ENCODE measurements around the gene ALPI. TPM values are rescaled to one million over a fixed set of nuclear protein-coding genes. Genes with fewer than 3 reads are reported as not detected.

ALPI gene
- total and polyA plus RNA-seq, 2 donors (not counting 1 experiment from before 2014, with no cell fraction given) = not detected

DNA sequence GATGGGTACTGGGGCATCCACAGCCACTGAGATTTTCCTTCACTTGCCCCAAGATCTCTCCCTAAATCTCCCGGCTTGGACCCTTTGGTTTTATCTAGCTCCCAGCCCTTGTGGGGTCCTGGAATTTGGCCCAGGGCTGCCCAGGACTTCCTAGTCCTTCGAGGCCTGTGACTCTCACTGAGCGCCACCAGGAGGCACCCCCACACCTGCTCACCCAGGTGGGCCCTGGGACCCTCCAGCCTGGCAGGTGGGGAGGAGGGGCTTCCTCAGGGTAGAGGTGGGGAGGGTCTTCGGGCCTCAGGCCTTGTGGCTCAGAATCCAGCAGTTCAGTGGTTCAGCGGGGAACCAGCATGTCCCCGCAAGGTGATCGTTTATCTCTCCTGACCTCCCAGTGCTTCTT lies 52.3 kb downstream of the ALPI start:
- no peaks in the 10 kb centered on the region for H3K9me3 Mint-ChIP-seq (ENCODE audit: insufficient read depth)
- H3K4me1 Mint-ChIP-seq = peaks cover 7% of the 10 kb centered on the region
- Histone ChIP-seq H3K36me3 (replicated peaks in 1 of 2; ENCODE audit: control extremely low read depth in 1 of 2, control insufficient read depth in 1 of 2, extremely low read depth in 1 of 2, insufficient read depth in 2 of 2, low read length in 1 of 2) (no peaks in the 10 kb centered on the region), H3K27ac (ENCODE audit: low read length in 2 of 2) (no peak overlapping the region), H3K9ac (ENCODE audit: low read length) (no peak overlapping the region), H3K4me3 (ENCODE audit: control extremely low read depth in 1 of 5, extremely low read depth in 1 of 5, insufficient read depth in 1 of 5, low read depth in 2 of 5, low read length in 4 of 5) (no peak overlapping the region), H3K4me1 (ENCODE audit: control insufficient read depth in 2 of 2, insufficient read depth in 2 of 2, low read length in 2 of 2) (peaks cover 3 to 5% of the 10 kb centered on the region in 2 donors), H4K20me1 (ENCODE audit: control insufficient read depth, insufficient read depth, low read length, poor library complexity, severe bottlenecking) (no peaks in the 10 kb centered on the region), H3K9me3 (ENCODE audit: control extremely low read depth in 1 of 3, control insufficient read depth in 2 of 3, insufficient read depth in 1 of 3, low read length in 2 of 3) (no peaks in the 10 kb centered on the region), H3K79me2 (ENCODE audit: control insufficient read depth, insufficient read depth, low read length) (no peaks in the 10 kb centered on the region), H3K27me3 (replicated peaks in 1 of 4; ENCODE audit: control extremely low read depth in 1 of 4, control insufficient read depth in 3 of 4, insufficient read depth in 4 of 4, low read length in 3 of 4) (peaks cover 0 to 24% (median 7%) of the 10 kb centered on the region in 4 experiments), H2AFZ (ENCODE audit: insufficient read depth, low read depth, low read length, poor library complexity, severe bottlenecking) (no peak overlapping the region), H3K4me2 (replicated peaks; ENCODE audit: low read depth, low read length, poor library complexity, severe bottlenecking) (no peak overlapping the region)
- ChIA-PET CTCF (no interaction called here), POLR2A (no interaction called here)
- DNase-seq = no peak
- no peak overlapping the region for H3K27ac Mint-ChIP-seq
- H3K4me3 Mint-ChIP-seq = no peak overlapping the region
- H3K27me3 Mint-ChIP-seq = peaks cover 24% of the 10 kb centered on the region
- 89% methylated on average over 6 of the region's 7 CpGs for WGBS (ENCODE audit: insufficient coverage)
- no peak for ATAC-seq (ENCODE audit: low read depth)
- no peak for TF ChIP-seq EZH2 (IDR thresholded peaks at IDR 0.05; ENCODE audit: borderline replicate concordance, insufficient read depth, low read depth, low read length, poor library complexity, severe bottlenecking)
- TF ChIP-seq, protein P1, sequence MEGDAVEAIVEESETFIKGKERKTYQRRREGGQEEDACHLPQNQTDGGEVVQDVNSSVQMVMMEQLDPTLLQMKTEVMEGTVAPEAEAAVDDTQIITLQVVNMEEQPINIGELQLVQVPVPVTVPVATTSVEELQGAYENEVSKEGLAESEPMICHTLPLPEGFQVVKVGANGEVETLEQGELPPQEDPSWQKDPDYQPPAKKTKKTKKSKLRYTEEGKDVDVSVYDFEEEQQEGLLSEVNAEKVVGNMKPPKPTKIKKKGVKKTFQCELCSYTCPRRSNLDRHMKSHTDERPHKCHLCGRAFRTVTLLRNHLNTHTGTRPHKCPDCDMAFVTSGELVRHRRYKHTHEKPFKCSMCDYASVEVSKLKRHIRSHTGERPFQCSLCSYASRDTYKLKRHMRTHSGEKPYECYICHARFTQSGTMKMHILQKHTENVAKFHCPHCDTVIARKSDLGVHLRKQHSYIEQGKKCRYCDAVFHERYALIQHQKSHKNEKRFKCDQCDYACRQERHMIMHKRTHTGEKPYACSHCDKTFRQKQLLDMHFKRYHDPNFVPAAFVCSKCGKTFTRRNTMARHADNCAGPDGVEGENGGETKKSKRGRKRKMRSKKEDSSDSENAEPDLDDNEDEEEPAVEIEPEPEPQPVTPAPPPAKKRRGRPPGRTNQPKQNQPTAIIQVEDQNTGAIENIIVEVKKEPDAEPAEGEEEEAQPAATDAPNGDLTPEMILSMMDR (IDR thresholded peaks at IDR 0.05) = no peak
- intact Hi-C loops (cut with micrococcal nuclease) = no loop called here

Other genes starting within 250 kb of the ALPI start
- not detected in 2 replicates for gene ALPP, start 77.4 kb upstream of the ALPI start, total RNA-seq
- gene ALPP, start 77.4 kb upstream of the ALPI start, polyA plus RNA-seq = 0.25 TPM in 1 of 2 replicates, not detected in the other
- not detected in 2 replicates for gene ALPG, start 49.3 kb upstream of the ALPI start, total RNA-seq
- not detected in 2 replicates for gene ALPG, start 49.3 kb upstream of the ALPI start, polyA plus RNA-seq
- 0.27 and 0.47 TPM in 2 replicates for gene ECEL1, start 31.7 kb downstream of the ALPI start, total RNA-seq
- gene ECEL1, start 31.7 kb downstream of the ALPI start, polyA plus RNA-seq = not detected in 2 replicates
- not detected in 2 replicates for gene PRSS56, start 64.2 kb downstream of the ALPI start, total RNA-seq
- gene PRSS56, start 64.2 kb downstream of the ALPI start, polyA plus RNA-seq = not detected in 2 replicates
- not detected in 2 replicates for gene CHRND, start 70.0 kb downstream of the ALPI start, total RNA-seq
- not detected in 2 replicates for gene CHRND, start 70.0 kb downstream of the ALPI start, polyA plus RNA-seq
- not detected in 2 replicates for gene CHRNG, start 83.5 kb downstream of the ALPI start, total RNA-seq
- gene CHRNG, start 83.5 kb downstream of the ALPI start, polyA plus RNA-seq = not detected in 2 replicates
- 13.6 and 14.7 TPM in 2 replicates for gene TIGD1, start 94.4 kb downstream of the ALPI start, total RNA-seq
- 6.4 and 7.6 TPM in 2 replicates for gene TIGD1, start 94.4 kb downstream of the ALPI start, polyA plus RNA-seq
- 66.7 and 67.0 TPM in 2 replicates for gene EIF4E2, start 94.5 kb downstream of the ALPI start, total RNA-seq
- gene EIF4E2, start 94.5 kb downstream of the ALPI start, polyA plus RNA-seq = 17.9 and 29.6 TPM in 2 replicates
- not detected in 2 replicates for gene EFHD1, start 177.5 kb downstream of the ALPI start, total RNA-seq
- not detected in 2 replicates for gene EFHD1, start 177.5 kb downstream of the ALPI start, polyA plus RNA-seq
- 108 and 110 TPM in 2 replicates for gene GIGYF2, start 241.2 kb downstream of the ALPI start, total RNA-seq
- gene GIGYF2, start 241.2 kb downstream of the ALPI start, polyA plus RNA-seq = 7.2 and 16.5 TPM in 2 replicates

All from B cell (primary cell).